ENCODE measurements around the gene PPARG.

Gene PPARG

GRCh38 chr3:12479919-12480427, 191.1 kb downstream of the PPARG start:
- H4K20me1 ChIP-seq (ENCODE audit: insufficient read depth, low read length): no peaks in the 10 kb centered on the region
- peak overlapping the region; percentile 33; the same call in 1 of the 2 replicates for H3K9ac ChIP-seq (ENCODE audit: low read depth, low read length)
- peaks cover 15% of the 10 kb centered on the region for H3K79me2 ChIP-seq (ENCODE audit: insufficient read depth, low read length)
- H3K4me2 ChIP-seq (ENCODE audit: insufficient read depth, low read length): peak overlapping the region; percentile 13; the same call in 1 of the 2 replicates
- no peaks in the 10 kb centered on the region for H3K27me3 ChIP-seq (ENCODE audit: insufficient read depth, low read length, poor library complexity)
- TF ChIP-seq EZH2 (IDR thresholded peaks at IDR 0.05; ENCODE audit: borderline replicate concordance, low read depth, low read length, severe bottlenecking): no peak
- peak; percentile 85 for TF ChIP-seq CTCF (IDR thresholded peaks at IDR 0.05; ENCODE audit: borderline replicate concordance, extremely low read depth, low read length, poor library complexity, severe bottlenecking)
- DNase-seq (peak; percentile 43), ATAC-seq (ENCODE audit: insufficient read depth, low read depth) (peak; percentile 46)
- H3K4me3 ChIP-seq (ENCODE audit: low read depth in 1 of 2, low read length in 2 of 2): no peak overlapping the region
- H3K27ac ChIP-seq (ENCODE audit: low read length): peak overlapping the region; percentile 89
- H2AFZ ChIP-seq (ENCODE audit: low read depth, low read length): peak overlapping the region; percentile 86
- no peaks in the 10 kb centered on the region for H3K9me3 ChIP-seq (ENCODE audit: insufficient read depth, low read length, severe bottlenecking)
- H3K4me1 ChIP-seq (ENCODE audit: insufficient read depth, low read length): peaks cover 51% of the 10 kb centered on the region
- H3K36me3 ChIP-seq (ENCODE audit: insufficient read depth, low read length): no peaks in the 10 kb centered on the region

- DNase-seq (no peak), ATAC-seq (ENCODE audit: insufficient read depth, low read depth) (no peak)
- Histone ChIP-seq H3K9me3 (ENCODE audit: insufficient read depth, low read length, severe bottlenecking) (no peaks in the 10 kb centered on the region), H3K4me2 (ENCODE audit: insufficient read depth, low read length) (peak overlapping the region; percentile 86), H2AFZ (ENCODE audit: low read depth, low read length) (peak overlapping the region; percentile 87), H3K27me3 (ENCODE audit: insufficient read depth, low read length, poor library complexity) (no peaks in the 10 kb centered on the region), H3K27ac (ENCODE audit: low read length) (peak overlapping the region; percentile 96), H3K36me3 (ENCODE audit: insufficient read depth, low read length) (peaks cover 12% of the 10 kb centered on the region; the same call in 1 of the 2 replicates), H3K79me2 (ENCODE audit: insufficient read depth, low read length) (peaks cover 48% of the 10 kb centered on the region), H3K4me3 (ENCODE audit: low read depth in 1 of 2, low read length in 2 of 2) (peak overlapping the region; percentile 71 to 96), H3K4me1 (ENCODE audit: insufficient read depth, low read length) (peaks cover 52% of the 10 kb centered on the region), H4K20me1 (ENCODE audit: insufficient read depth, low read length) (no peaks in the 10 kb centered on the region), H3K9ac (ENCODE audit: low read depth, low read length) (peak overlapping the region; percentile 75)
- no peak for TF ChIP-seq CTCF (IDR thresholded peaks at IDR 0.05; ENCODE audit: borderline replicate concordance, extremely low read depth, low read length, poor library complexity, severe bottlenecking)
- no peak for TF ChIP-seq EZH2 (IDR thresholded peaks at IDR 0.05; ENCODE audit: borderline replicate concordance, low read depth, low read length, severe bottlenecking)
These were observed 194.5 kb downstream of the PPARG start for GRCh38 chr3:12483410-12483809.

- peak overlapping the region; percentile 87 for H2AFZ ChIP-seq (ENCODE audit: low read depth, low read length)
- DNase-seq (no peak), ATAC-seq (ENCODE audit: insufficient read depth, low read depth) (no peak; the same call in 1 of the 3 replicates)
- H3K36me3 ChIP-seq (ENCODE audit: insufficient read depth, low read length): peaks cover 17% of the 10 kb centered on the region; the same call in 1 of the 2 replicates
- H3K9ac ChIP-seq (ENCODE audit: low read depth, low read length): peak overlapping the region; percentile 75
- peak overlapping the region; percentile 96 for H3K27ac ChIP-seq (ENCODE audit: low read length)
- TF ChIP-seq EZH2 (IDR thresholded peaks at IDR 0.05; ENCODE audit: borderline replicate concordance, low read depth, low read length, severe bottlenecking): no peak
- no peak for TF ChIP-seq CTCF (IDR thresholded peaks at IDR 0.05; ENCODE audit: borderline replicate concordance, extremely low read depth, low read length, poor library complexity, severe bottlenecking)
- H4K20me1 ChIP-seq (ENCODE audit: insufficient read depth, low read length): no peaks in the 10 kb centered on the region
- peak overlapping the region; percentile 71 to 96 for H3K4me3 ChIP-seq (ENCODE audit: low read depth in 1 of 2, low read length in 2 of 2)
- no peaks in the 10 kb centered on the region for H3K27me3 ChIP-seq (ENCODE audit: insufficient read depth, low read length, poor library complexity)
- H3K9me3 ChIP-seq (ENCODE audit: insufficient read depth, low read length, severe bottlenecking): no peaks in the 10 kb centered on the region
- peaks cover 50% of the 10 kb centered on the region for H3K79me2 ChIP-seq (ENCODE audit: insufficient read depth, low read length)
- H3K4me1 ChIP-seq (ENCODE audit: insufficient read depth, low read length): peaks cover 52% of the 10 kb centered on the region
- H3K4me2 ChIP-seq (ENCODE audit: insufficient read depth, low read length): peak overlapping the region; percentile 86
These were observed 195.0 kb downstream of the PPARG start for GRCh38 chr3:12483872-12484197.
